ENCODE data around the gene NXT1.

- no peak for TF ChIP-seq EZH2 (IDR thresholded peaks at IDR 0.05; ENCODE audit: insufficient read depth, low read length)
- TF ChIP-seq, protein P1, sequence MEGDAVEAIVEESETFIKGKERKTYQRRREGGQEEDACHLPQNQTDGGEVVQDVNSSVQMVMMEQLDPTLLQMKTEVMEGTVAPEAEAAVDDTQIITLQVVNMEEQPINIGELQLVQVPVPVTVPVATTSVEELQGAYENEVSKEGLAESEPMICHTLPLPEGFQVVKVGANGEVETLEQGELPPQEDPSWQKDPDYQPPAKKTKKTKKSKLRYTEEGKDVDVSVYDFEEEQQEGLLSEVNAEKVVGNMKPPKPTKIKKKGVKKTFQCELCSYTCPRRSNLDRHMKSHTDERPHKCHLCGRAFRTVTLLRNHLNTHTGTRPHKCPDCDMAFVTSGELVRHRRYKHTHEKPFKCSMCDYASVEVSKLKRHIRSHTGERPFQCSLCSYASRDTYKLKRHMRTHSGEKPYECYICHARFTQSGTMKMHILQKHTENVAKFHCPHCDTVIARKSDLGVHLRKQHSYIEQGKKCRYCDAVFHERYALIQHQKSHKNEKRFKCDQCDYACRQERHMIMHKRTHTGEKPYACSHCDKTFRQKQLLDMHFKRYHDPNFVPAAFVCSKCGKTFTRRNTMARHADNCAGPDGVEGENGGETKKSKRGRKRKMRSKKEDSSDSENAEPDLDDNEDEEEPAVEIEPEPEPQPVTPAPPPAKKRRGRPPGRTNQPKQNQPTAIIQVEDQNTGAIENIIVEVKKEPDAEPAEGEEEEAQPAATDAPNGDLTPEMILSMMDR (IDR thresholded peaks at IDR 0.05; ENCODE audit: insufficient read depth, low read depth, low read length) = no peak
Observed at GRCh38 chr20:23302801-23303200, 47.8 kb upstream of the NXT1 start.
